Measurements from ENCODE around the gene ADPGK. TPM values are rescaled to one million over a fixed set of nuclear protein-coding genes. Genes with fewer than 3 reads are reported as not detected.

ADPGK gene
- total and polyA plus RNA-seq, 2 donors from 2014 or later: 23.9 to 42.5 TPM

- Histone ChIP-seq H3K9ac (ENCODE audit: low read length in 3 of 3) (no peak overlapping the region), H3K9me3 (ENCODE audit: control insufficient read depth in 2 of 3, insufficient read depth in 1 of 3, low read length in 3 of 3) (no peaks in the 10 kb centered on the region), H3K27ac (ENCODE audit: low read depth in 2 of 2, low read length in 2 of 2) (no peak overlapping the region), H3K36me3 (ENCODE audit: control insufficient read depth in 2 of 3, insufficient read depth in 3 of 3, low read length in 3 of 3) (peaks cover 4 to 44% (median 23%) of the 10 kb centered on the region in 3 donors), H3K27me3 (ENCODE audit: control insufficient read depth, insufficient read depth, low read length) (no peaks in the 10 kb centered on the region), H3K4me1 (ENCODE audit: control insufficient read depth in 2 of 3, insufficient read depth in 2 of 3, low read depth in 1 of 3, low read length in 3 of 3) (peaks cover 0 to 4% (median 0%) of the 10 kb centered on the region in 3 donors), H3K4me3 (ENCODE audit: low read length in 3 of 3) (no peak overlapping the region)
- intact Hi-C loops (cut with DNase I): no loop called here
- FAIRE-seq (no peak), DNase-seq (no peak)
- TF ChIP-seq, protein P1, sequence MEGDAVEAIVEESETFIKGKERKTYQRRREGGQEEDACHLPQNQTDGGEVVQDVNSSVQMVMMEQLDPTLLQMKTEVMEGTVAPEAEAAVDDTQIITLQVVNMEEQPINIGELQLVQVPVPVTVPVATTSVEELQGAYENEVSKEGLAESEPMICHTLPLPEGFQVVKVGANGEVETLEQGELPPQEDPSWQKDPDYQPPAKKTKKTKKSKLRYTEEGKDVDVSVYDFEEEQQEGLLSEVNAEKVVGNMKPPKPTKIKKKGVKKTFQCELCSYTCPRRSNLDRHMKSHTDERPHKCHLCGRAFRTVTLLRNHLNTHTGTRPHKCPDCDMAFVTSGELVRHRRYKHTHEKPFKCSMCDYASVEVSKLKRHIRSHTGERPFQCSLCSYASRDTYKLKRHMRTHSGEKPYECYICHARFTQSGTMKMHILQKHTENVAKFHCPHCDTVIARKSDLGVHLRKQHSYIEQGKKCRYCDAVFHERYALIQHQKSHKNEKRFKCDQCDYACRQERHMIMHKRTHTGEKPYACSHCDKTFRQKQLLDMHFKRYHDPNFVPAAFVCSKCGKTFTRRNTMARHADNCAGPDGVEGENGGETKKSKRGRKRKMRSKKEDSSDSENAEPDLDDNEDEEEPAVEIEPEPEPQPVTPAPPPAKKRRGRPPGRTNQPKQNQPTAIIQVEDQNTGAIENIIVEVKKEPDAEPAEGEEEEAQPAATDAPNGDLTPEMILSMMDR (IDR thresholded peaks at IDR 0.05; ENCODE audit: borderline replicate concordance, extremely low read depth, insufficient read depth): no peak
These were observed 29.5 kb downstream of the ADPGK start for GRCh38 chr15:72754096-72754495.

- FAIRE-seq (no peak), DNase-seq (peak in 1 of 5 donors; percentile 3)
- Histone ChIP-seq H3K4me3 (ENCODE audit: low read length in 3 of 3) (no peak overlapping the region), H3K9ac (ENCODE audit: low read length in 3 of 3) (no peak overlapping the region), H3K27me3 (ENCODE audit: control insufficient read depth, insufficient read depth, low read length) (no peaks in the 10 kb centered on the region), H3K9me3 (ENCODE audit: control insufficient read depth in 2 of 3, insufficient read depth in 1 of 3, low read length in 3 of 3) (no peaks in the 10 kb centered on the region), H3K4me1 (ENCODE audit: control insufficient read depth in 2 of 3, insufficient read depth in 2 of 3, low read depth in 1 of 3, low read length in 3 of 3) (peaks cover 0 to 4% (median 0%) of the 10 kb centered on the region in 3 donors), H3K36me3 (ENCODE audit: control insufficient read depth in 2 of 3, insufficient read depth in 3 of 3, low read length in 3 of 3) (peaks cover 4 to 34% (median 23%) of the 10 kb centered on the region in 3 donors), H3K27ac (ENCODE audit: low read depth in 2 of 2, low read length in 2 of 2) (no peak overlapping the region)
- TF ChIP-seq, protein P1 (IDR thresholded peaks at IDR 0.05; ENCODE audit: borderline replicate concordance, extremely low read depth, insufficient read depth): no peak
- intact Hi-C loops (cut with DNase I): no loop called here
These were observed 31.7 kb downstream of the ADPGK start for GRCh38 chr15:72751751-72752455.

DNA sequence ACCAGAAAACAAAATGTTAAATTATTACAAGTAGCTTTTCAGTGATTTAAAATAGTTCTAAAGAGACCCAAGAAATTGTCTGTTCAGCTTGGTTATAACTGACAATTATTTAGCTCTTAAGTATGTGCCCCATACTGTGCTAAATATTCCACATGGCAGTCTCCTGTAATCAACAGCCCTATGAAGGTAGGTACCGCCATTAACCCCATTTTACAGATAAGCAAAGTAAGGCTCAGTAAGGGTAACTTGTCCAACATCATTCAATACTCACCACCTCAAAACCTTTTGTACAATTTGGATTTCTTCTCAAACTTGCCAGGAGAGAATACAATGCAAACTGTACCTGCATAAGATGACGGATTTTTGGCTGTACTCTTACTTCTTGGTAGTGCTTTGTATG, 33.9 kb downstream of the ADPGK start:
- intact Hi-C loops (cut with DNase I): no loop called here
- Histone ChIP-seq H3K9me3 (ENCODE audit: control insufficient read depth in 2 of 3, insufficient read depth in 1 of 3, low read length in 3 of 3) (no peaks in the 10 kb centered on the region), H3K4me3 (ENCODE audit: low read length in 3 of 3) (no peak overlapping the region), H3K9ac (ENCODE audit: low read length in 3 of 3) (no peak overlapping the region), H3K27ac (ENCODE audit: low read depth in 2 of 2, low read length in 2 of 2) (no peak overlapping the region), H3K4me1 (ENCODE audit: control insufficient read depth in 2 of 3, insufficient read depth in 2 of 3, low read depth in 1 of 3, low read length in 3 of 3) (peaks cover 0 to 4% (median 0%) of the 10 kb centered on the region in 3 donors), H3K36me3 (ENCODE audit: control insufficient read depth in 2 of 3, insufficient read depth in 3 of 3, low read length in 3 of 3) (peaks cover 0 to 23% (median 18%) of the 10 kb centered on the region in 3 donors), H3K27me3 (ENCODE audit: control insufficient read depth, insufficient read depth, low read length) (no peaks in the 10 kb centered on the region)
- DNase-seq: no peak
- TF ChIP-seq, protein P1 (IDR thresholded peaks at IDR 0.05; ENCODE audit: borderline replicate concordance, extremely low read depth, insufficient read depth): no peak
- no peak for FAIRE-seq

Measured in kidney (tissue), 14 donors.